ENCODE measurements around the gene ETV6.

The ETV6 gene

GRCh38 chr12:11753150-11753499 is 103.7 kb downstream of the ETV6 start:
- TF ChIP-seq CTCF (IDR thresholded peaks at IDR 0.05) = no peak

GRCh38 chr12:11753826-11754225 is 104.4 kb downstream of the ETV6 start:
- no peak for TF ChIP-seq CTCF (IDR thresholded peaks at IDR 0.05)

GRCh38 chr12:11754256-11754655 is 104.8 kb downstream of the ETV6 start:
- TF ChIP-seq CTCF (IDR thresholded peaks at IDR 0.05) = no peak

GRCh38 chr12:11755302-11755930 is 105.9 kb downstream of the ETV6 start:
- no peak for TF ChIP-seq CTCF (IDR thresholded peaks at IDR 0.05)

GRCh38 chr12:11756022-11756421 is 106.5 kb downstream of the ETV6 start:
- TF ChIP-seq CTCF (IDR thresholded peaks at IDR 0.05) = no peak

- no peak for TF ChIP-seq CTCF (IDR thresholded peaks at IDR 0.05)
These were observed 107.0 kb downstream of the ETV6 start for GRCh38 chr12:11756523-11756922.

- TF ChIP-seq CTCF (IDR thresholded peaks at IDR 0.05) = no peak
These were observed 107.6 kb downstream of the ETV6 start for GRCh38 chr12:11757095-11757494.

- no peak for TF ChIP-seq CTCF (IDR thresholded peaks at IDR 0.05)
These were observed 108.1 kb downstream of the ETV6 start for GRCh38 chr12:11757531-11757930.
